GM12878 (cell line): ENCODE results near the gene SRCAP.

Experiments used
- CTCF ChIP-seq, 3 experiments: IDR thresholded peaks in 2 of 3; conservative IDR thresholded peaks in 1 of 3; 2 replicates each; pipeline ENCODE4 v1.5.1; 2011; ENCODE audit warnings: low read depth in 3 of 3, low read length in 3 of 3, mild to moderate bottlenecking in 3 of 3, control low read depth in 2 of 3, moderate library complexity in 2 of 3, inconsistent platforms in 1 of 3, mixed read lengths in 1 of 3; ENCODE audit not compliant: control insufficient read depth in 2 of 3, insufficient read depth in 1 of 3; ENCODE audit errors: extremely low read depth in 1 of 3
- EZH2 ChIP-seq: IDR thresholded peaks from 2 replicates; pipeline ENCODE4 v1.6.1; 2012; ENCODE audit warnings: low read depth, mild to moderate bottlenecking, control low read depth, inconsistent platforms, low read length, borderline replicate concordance; ENCODE audit not compliant: control insufficient read depth
- POLR2AphosphoS5 ChIP-seq: IDR thresholded peaks from 2 replicates; pipeline ENCODE4 v1.6.1; 2011; ENCODE audit warnings: mild to moderate bottlenecking, low read length, inconsistent platforms
- RCOR1 ChIP-seq: conservative IDR thresholded peaks from 2 replicates; pipeline ENCODE4 v1.6.1; 2012; ENCODE audit warnings: low read depth, low read length, improper control_type of control experiment
- SIN3A ChIP-seq: IDR thresholded peaks from 2 replicates; pipeline ENCODE4 v1.6.1; 2012; ENCODE audit warnings: low read depth, low read length, improper control_type of control experiment
- TAF1 ChIP-seq: IDR thresholded peaks from 2 replicates; pipeline ENCODE4 v1.6.1; 2011; ENCODE audit warnings: mild to moderate bottlenecking, low read depth, low read length, borderline replicate concordance

- no peak for TF ChIP-seq POLR2AphosphoS5
- no peak for TF ChIP-seq CTCF (IDR thresholded peaks at IDR 0.05 in 2 of 3, conservative IDR thresholded peaks at IDR 0.05 in 1 of 3; ENCODE audit: control insufficient read depth in 2 of 3, extremely low read depth in 1 of 3, insufficient read depth in 1 of 3, low read depth in 3 of 3, low read length in 3 of 3)
- TF ChIP-seq TAF1: no peak
- TF ChIP-seq SIN3A: no peak
- no peak for TF ChIP-seq RCOR1
- no peak for TF ChIP-seq EZH2
Measured at GRCh38 chr16:30664616-30665109, 34.3 kb upstream of the SRCAP start.
